Measurements from ENCODE around the gene LFNG.

LFNG gene

GRCh38 chr7:2519119-2519930 lies at the start of gene LFNG:
LFNG (plus strand) TSS chr7:2519774; CDS start chr7:2519862, 88 bp downstream.
- peak; percentile 85 for DNase-seq

GRCh38 chr7:2470204-2471021 lies 49.2 kb upstream of the LFNG start:
- DNase-seq: no peak

- DNase-seq: no peak
Measured at GRCh38 chr7:2471022-2471329, 48.6 kb upstream of the LFNG start.

GRCh38 chr7:2471396-2471795 lies 48.2 kb upstream of the LFNG start:
- DNase-seq: no peak

- DNase-seq: no peak
Measured at GRCh38 chr7:2472739-2473138, 46.8 kb upstream of the LFNG start.

- no peak for DNase-seq
Measured at GRCh38 chr7:2473496-2474180, 45.9 kb upstream of the LFNG start.

- no peak for DNase-seq
Measured at GRCh38 chr7:2474224-2474623, 45.4 kb upstream of the LFNG start.

GRCh38 chr7:2474813-2475677 lies 44.5 kb upstream of the LFNG start:
- no peak for DNase-seq

GRCh38 chr7:2475678-2476015 lies 43.9 kb upstream of the LFNG start:
- DNase-seq: no peak

- no peak for DNase-seq
Measured at GRCh38 chr7:2476298-2476697, 43.3 kb upstream of the LFNG start, which contains the start of gene GRIFIN. GRIFIN (minus strand) TSS chr7:2476398; CDS start chr7:2476383, 15 bp downstream.

GRCh38 chr7:2476776-2477446 lies 42.7 kb upstream of the LFNG start:
- no peak for DNase-seq

GRCh38 chr7:2477447-2478398 lies 41.9 kb upstream of the LFNG start:
- DNase-seq: peak; percentile 5

- no peak for DNase-seq
Measured at GRCh38 chr7:2478399-2478785, 41.2 kb upstream of the LFNG start.

- DNase-seq: no peak
Measured at GRCh38 chr7:2478800-2479199, 40.8 kb upstream of the LFNG start.

- no peak for DNase-seq
Measured at GRCh38 chr7:2479276-2480069, 40.1 kb upstream of the LFNG start.

- DNase-seq: no peak
Measured at GRCh38 chr7:2480070-2480408, 39.5 kb upstream of the LFNG start.

- no peak for DNase-seq
Measured at GRCh38 chr7:2481195-2481594, 38.4 kb upstream of the LFNG start.

- no peak for DNase-seq
Measured at GRCh38 chr7:2482725-2483451, 36.7 kb upstream of the LFNG start.

- no peak for DNase-seq
Measured at GRCh38 chr7:2483494-2483893, 36.1 kb upstream of the LFNG start.

- no peak for DNase-seq
Measured at GRCh38 chr7:2484868-2485267, 34.7 kb upstream of the LFNG start.

Data from NCI-H1105 treated with DMSO at 0.1 percent for 48 hours (cell line).